ENCODE data around the gene ZFYVE1.

- TF ChIP-seq CTCF (IDR thresholded peaks at IDR 0.05) (no peak), POLR2AphosphoS5 (IDR thresholded peaks at IDR 0.05) (no peak), POLR2A (IDR thresholded peaks at IDR 0.05) (no peak)
Observed at GRCh38 chr14:72990171-72990570, 36.7 kb downstream of the ZFYVE1 start.

Data from prostate gland (tissue), 2 donors.